Esophagus squamous epithelium (tissue), 5 donors: ENCODE measurements around the gene CLEC10A. TPM values are rescaled to one million over a fixed set of nuclear protein-coding genes. Genes with fewer than 3 reads are reported as not detected.

Experiments
- DNase-seq: peaks from one replicate; lab custom pipeline; 2025; lab: John Stamatoyannopoulos, UW
- H3K27ac ChIP-seq, 4 donors: fragments of 200-600 bp; sonication (generic); one replicate each; pipeline ENCODE4 v1.5.1; 2016 to 2019; ENCODE audit warnings: mild to moderate bottlenecking in 1 of 4
- H3K27me3 ChIP-seq, 4 donors: fragments of 200-600 bp; sonication (generic); 1 replicate in 3 of 4; 2 replicates in 1 of 4; pipeline versions ENCODE4 v1.5.1 to v1.6.0; 2017 to 2021; ENCODE audit warnings: antibody characterized with exemption in 1 of 4
- H3K36me3 ChIP-seq, 3 donors: fragments of 200-600 bp; sonication (generic); one replicate each; pipeline ENCODE4 v1.5.1; 2016 to 2019
- H3K4me1 ChIP-seq, 3 donors: fragments of 200-600 bp; sonication (generic); one replicate each; pipeline ENCODE4 v1.5.1; 2017 to 2019
- H3K4me3 ChIP-seq, 4 donors: fragments of 200-600 bp; sonication (generic); 1 replicate in 3 of 4; 2 replicates in 1 of 4; pipeline ENCODE4 v1.5.1; 2016 to 2019; ENCODE audit warnings: mild to moderate bottlenecking in 2 of 4, moderate library complexity in 1 of 4
- H3K9me3 ChIP-seq, 3 donors: fragments of 200-600 bp; sonication (generic); one replicate each; pipeline ENCODE4 v1.5.1; 2016 to 2019
- CTCF ChIP-seq, 6 experiments: fragments of 450-650 bp in 4 of 6; fragments of 200-600 bp in 2 of 6; sonication (generic) in 2 of 6; IDR thresholded peaks; one replicate each; pipeline ENCODE4 v1.5.1; 2016 to 2019; ENCODE audit warnings: antibody characterized with exemption in 6 of 6, mild to moderate bottlenecking in 4 of 6, moderate library complexity in 4 of 6
- POLR2A ChIP-seq, 4 donors: fragments of 450-650 bp; IDR thresholded peaks; one replicate each; pipeline ENCODE4 v1.6.1; 2017; ENCODE audit warnings: antibody characterized with exemption in 4 of 4, mild to moderate bottlenecking in 4 of 4, moderate library complexity in 3 of 4
- WGBS, 2 donors: methylation state at CpG; one replicate each; pipeline ENCODE4 v1.1.5; 2018; 5-methylcytosine and 5-hydroxymethylcytosine counted together
- intact Hi-C: fragments of 100-400 bp; cut with DNase I; formaldehyde crosslinking; loops from one replicate; pipeline ENCODE4 v1.15.0; 2022
- total RNA-seq, 4 donors: library from RNA; depleted of rRNA; stranded (reverse); fragments of >200 nt; gene quantifications; one replicate each; pipeline ENCODE4 v1.1.0, GENCODE V29; 2016
- donor health status: DM: yes; HTN: yes; CAD: no.

The CLEC10A gene
- total RNA-seq, 4 donors from 2014 or later: 0.40 to 10.6 (median 4.0) TPM

GRCh38 chr17:7034955-7035590 lies 45.0 kb downstream of the CLEC10A start:
- intact Hi-C loops: no loop called here
- peak overlapping the region; percentile 57 to 75 (median 66) for H3K4me3 ChIP-seq
- H3K4me1 ChIP-seq: peaks cover 11 to 59% (median 12%) of the 10 kb centered on the region in 3 donors
- no peak for TF ChIP-seq POLR2A (IDR thresholded peaks at IDR 0.05)
- no peak for TF ChIP-seq CTCF (IDR thresholded peaks at IDR 0.05)
- 7 to 10% methylated on average over 7 of the region's 7 CpGs for WGBS, 2 donors
- DNase-seq: no peak
- H3K9me3 ChIP-seq: no peaks in the 10 kb centered on the region
- H3K36me3 ChIP-seq: no peaks in the 10 kb centered on the region
- peak overlapping the region; percentile 83 to 94 (median 90) for H3K27ac ChIP-seq
- H3K27me3 ChIP-seq: peaks cover 0 to 3% (median 0%) of the 10 kb centered on the region in 4 donors

- peak overlapping the region in 3 of 4 donors; percentile 46 to 81 (median 54) for H3K27ac ChIP-seq
- WGBS, 2 donors: 63 to 67% methylated on average over 8 of the region's 8 CpGs
- no peak for DNase-seq
- no peaks in the 10 kb centered on the region for H3K36me3 ChIP-seq
- no peaks in the 10 kb centered on the region for H3K9me3 ChIP-seq
- intact Hi-C loops: no loop called here
- H3K4me3 ChIP-seq: no peak overlapping the region
- TF ChIP-seq POLR2A (IDR thresholded peaks at IDR 0.05): peak in 1 of 4 donors; percentile 12
- no peak for TF ChIP-seq CTCF (IDR thresholded peaks at IDR 0.05)
- peaks cover 0 to 25% (median 0%) of the 10 kb centered on the region in 3 donors for H3K4me1 ChIP-seq
- H3K27me3 ChIP-seq: no peaks in the 10 kb centered on the region
Observed at GRCh38 chr17:7029659-7030058, 50.4 kb downstream of the CLEC10A start.

GRCh38 chr17:7029096-7029495 lies 51.0 kb downstream of the CLEC10A start:
- no peaks in the 10 kb centered on the region for H3K9me3 ChIP-seq
- DNase-seq: no peak
- peak overlapping the region in 3 of 4 donors; percentile 46 to 69 (median 54) for H3K27ac ChIP-seq
- no peak overlapping the region for H3K4me3 ChIP-seq
- H3K27me3 ChIP-seq: no peaks in the 10 kb centered on the region
- TF ChIP-seq POLR2A (IDR thresholded peaks at IDR 0.05): no peak
- TF ChIP-seq CTCF (IDR thresholded peaks at IDR 0.05): no peak
- no peaks in the 10 kb centered on the region for H3K36me3 ChIP-seq
- 75 to 77% methylated on average over 3 of the region's 3 CpGs for WGBS, 2 donors
- intact Hi-C loops: no loop called here
- H3K4me1 ChIP-seq: peaks cover 0 to 23% (median 0%) of the 10 kb centered on the region in 3 donors

GRCh38 chr17:7027335-7027734 lies 52.7 kb downstream of the CLEC10A start:
- Histone ChIP-seq H3K9me3 (no peaks in the 10 kb centered on the region), H3K4me3 (no peak overlapping the region), H3K36me3 (no peaks in the 10 kb centered on the region), H3K27ac (peak overlapping the region in 3 of 4 donors; percentile 33 to 45 (median 43)), H3K4me1 (peaks cover 10 to 33% (median 14%) of the 10 kb centered on the region in 3 donors), H3K27me3 (peaks cover 0 to 11% (median 0%) of the 10 kb centered on the region in 4 donors)
- intact Hi-C loops: no loop called here
- DNase-seq: no peak
- TF ChIP-seq POLR2A (IDR thresholded peaks at IDR 0.05) (no peak), CTCF (IDR thresholded peaks at IDR 0.05) (no peak)
- 88% methylated on average over 9 of the region's 13 CpGs; no CpG with 5 or more reads in 1 of the 2 donors for WGBS, 2 donors

- peaks cover 0 to 14% (median 0%) of the 10 kb centered on the region in 4 donors for H3K27me3 ChIP-seq
- DNase-seq: no peak
- WGBS, 2 donors: 85 to 86% methylated on average over 11 to 24 of the region's 29 CpGs
- intact Hi-C loops: no loop called here
- TF ChIP-seq POLR2A (IDR thresholded peaks at IDR 0.05) (no peak), CTCF (IDR thresholded peaks at IDR 0.05) (no peak)
- H3K9me3 ChIP-seq: no peaks in the 10 kb centered on the region
- H3K27ac ChIP-seq: peak overlapping the region in 2 of 4 donors; percentile 33 to 43
- no peaks in the 10 kb centered on the region for H3K36me3 ChIP-seq
- no peak overlapping the region for H3K4me3 ChIP-seq
- H3K4me1 ChIP-seq: peaks cover 17 to 37% (median 18%) of the 10 kb centered on the region in 3 donors
Observed at GRCh38 chr17:7026471-7027115, 53.5 kb downstream of the CLEC10A start.
